Nephron (organoid): ENCODE data around the gene FIGN.

Experiments
- H3K27ac Mint-ChIP-seq, 3 experiments: 2 replicates each; pipeline ENCODE4 v1.8.0; 2020; ENCODE audit warnings: mixed read lengths in 3 of 3, mild to moderate bottlenecking in 2 of 3, moderate library complexity in 1 of 3
- H3K27me3 Mint-ChIP-seq: 2 replicates; pipeline ENCODE4 v1.8.0; 2021; ENCODE audit warnings: low read depth, mild to moderate bottlenecking, moderate library complexity, mixed read lengths
- H3K36me3 Mint-ChIP-seq: 2 replicates; pipeline ENCODE4 v1.8.0; 2020; ENCODE audit warnings: low read depth, mixed read lengths
- H3K4me1 Mint-ChIP-seq: 2 replicates; pipeline ENCODE4 v1.8.0; 2020; ENCODE audit warnings: mixed read lengths
- H3K4me3 Mint-ChIP-seq, 3 experiments: 2 replicates each; pipeline ENCODE4 v1.8.0; 2020; ENCODE audit warnings: mild to moderate bottlenecking in 3 of 3, mixed read lengths in 3 of 3, moderate library complexity in 2 of 3
- H3K9me3 Mint-ChIP-seq: 2 replicates; pipeline ENCODE4 v1.8.0; 2020; ENCODE audit warnings: mixed read lengths
- CTCF ChIP-seq, 3 experiments: fragments of 200-600 bp; sonication (generic); IDR thresholded peaks; one replicate each; pipeline ENCODE4 v1.5.0; 2021; ENCODE audit warnings: antibody characterized with exemption in 3 of 3; ENCODE audit not compliant: unreplicated experiment in 3 of 3

The FIGN gene

GRCh38 chr2:163665817-163666216 is 70.0 kb downstream of the FIGN start:
- H3K4me1 Mint-ChIP-seq = peaks cover 8% of the 10 kb centered on the region
- H3K27ac Mint-ChIP-seq = no peak overlapping the region
- no peaks in the 10 kb centered on the region for H3K9me3 Mint-ChIP-seq
- H3K27me3 Mint-ChIP-seq = no peaks in the 10 kb centered on the region
- H3K36me3 Mint-ChIP-seq = peaks cover 42% of the 10 kb centered on the region
- H3K4me3 Mint-ChIP-seq = no peak overlapping the region
- TF ChIP-seq CTCF (IDR thresholded peaks at IDR 0.05; ENCODE audit: unreplicated experiment in 3 of 3) = no peak

- Mint-ChIP-seq H3K4me1 (peaks cover 8% of the 10 kb centered on the region), H3K9me3 (no peaks in the 10 kb centered on the region), H3K4me3 (no peak overlapping the region)
Measured at GRCh38 chr2:163665051-163665450, 70.8 kb downstream of the FIGN start.

GRCh38 chr2:163664610-163665009 is 71.2 kb downstream of the FIGN start:
- peaks cover 41% of the 10 kb centered on the region for H3K36me3 Mint-ChIP-seq

More at GRCh38 chr2:163665051-163665450, 70.8 kb downstream of the FIGN start:
- H3K27ac Mint-ChIP-seq = no peak overlapping the region
- no peak for TF ChIP-seq CTCF (IDR thresholded peaks at IDR 0.05; ENCODE audit: unreplicated experiment in 3 of 3)
- H3K36me3 Mint-ChIP-seq = peaks cover 42% of the 10 kb centered on the region
- no peaks in the 10 kb centered on the region for H3K27me3 Mint-ChIP-seq

GRCh38 chr2:163662141-163662780 is 73.5 kb downstream of the FIGN start:
- Mint-ChIP-seq H3K27me3 (no peaks in the 10 kb centered on the region), H3K36me3 (peaks cover 26% of the 10 kb centered on the region), H3K4me1 (peaks cover 10% of the 10 kb centered on the region), H3K27ac (no peak overlapping the region), H3K9me3 (no peaks in the 10 kb centered on the region), H3K4me3 (no peak overlapping the region)
- TF ChIP-seq CTCF (IDR thresholded peaks at IDR 0.05; ENCODE audit: unreplicated experiment in 3 of 3) = no peak

More at GRCh38 chr2:163664610-163665009, 71.2 kb downstream of the FIGN start:
- Mint-ChIP-seq H3K27me3 (no peaks in the 10 kb centered on the region), H3K4me1 (peaks cover 8% of the 10 kb centered on the region), H3K4me3 (no peak overlapping the region), H3K27ac (no peak overlapping the region), H3K9me3 (no peaks in the 10 kb centered on the region)
- TF ChIP-seq CTCF (IDR thresholded peaks at IDR 0.05; ENCODE audit: unreplicated experiment in 3 of 3) = no peak

- Mint-ChIP-seq H3K9me3 (no peaks in the 10 kb centered on the region), H3K4me1 (peaks cover 27% of the 10 kb centered on the region), H3K36me3 (peaks cover 19% of the 10 kb centered on the region), H3K4me3 (no peak overlapping the region), H3K27me3 (no peaks in the 10 kb centered on the region), H3K27ac (no peak overlapping the region)
- no peak for TF ChIP-seq CTCF (IDR thresholded peaks at IDR 0.05; ENCODE audit: unreplicated experiment in 3 of 3)
Measured at GRCh38 chr2:163659224-163659623, 76.6 kb downstream of the FIGN start.

- H3K27ac Mint-ChIP-seq = no peak overlapping the region
- peaks cover 27% of the 10 kb centered on the region for H3K4me1 Mint-ChIP-seq
- peaks cover 13% of the 10 kb centered on the region for H3K36me3 Mint-ChIP-seq
- TF ChIP-seq CTCF (IDR thresholded peaks at IDR 0.05; ENCODE audit: unreplicated experiment in 3 of 3) = no peak
- no peaks in the 10 kb centered on the region for H3K27me3 Mint-ChIP-seq
- H3K9me3 Mint-ChIP-seq = no peaks in the 10 kb centered on the region
- H3K4me3 Mint-ChIP-seq = no peak overlapping the region
Measured at GRCh38 chr2:163658556-163658955, 77.3 kb downstream of the FIGN start.
